Endothelial cell of umbilical vein (primary cell): ENCODE measurements around the gene PI4K2B. TPM values are rescaled to one million over a fixed set of nuclear protein-coding genes. Genes with fewer than 3 reads are reported as not detected.

Source experiments
- BruUV-seq: library from RNA; stranded (reverse); fragments of 400-500 nt; replicated peaks from 2 replicates; lab custom pipeline; 2021; lab: Mats Ljungman, UMichigan
- CTCF ChIA-PET: fragments of 300-600, 350-600 bp; sonication (Branson Sonifier 250); formaldehyde crosslinking; loops from one replicate; lab custom pipeline; 2021; ENCODE audit warnings: antibody characterized with exemption, inconsistent platforms; lab: Charles Lee
- POLR2A ChIA-PET: fragments of 300-600, 350-600 bp; sonication (Branson Sonifier 250); formaldehyde crosslinking; loops from one replicate; lab custom pipeline; 2021; ENCODE audit warnings: antibody characterized with exemption, inconsistent platforms; lab: Charles Lee
- DNase-seq: peaks from one replicate; pipeline ENCODE4 v3.0.0-alpha.2; 2011; ENCODE audit warnings: low read depth, low spot score
- FAIRE-seq: peaks from 2 replicates; lab custom pipeline; 2011; peaks lifted over from hg19 to GRCh38; lab: Jason Lieb, UNC
- H2AFZ ChIP-seq: 2 replicates; pipeline ENCODE4 v1.6.0; 2012; ENCODE audit warnings: low read depth, low read length, control low read depth, inconsistent platforms
- H3K27ac ChIP-seq: 2 replicates; pipeline ENCODE4 v1.5.1; 2011; ENCODE audit warnings: low read depth, mild to moderate bottlenecking, control low read depth, low read length, moderate library complexity; ENCODE audit not compliant: insufficient read depth
- H3K27me3 ChIP-seq, 2 experiments: 2 replicates each; pipeline versions ENCODE4 v1.6.0 to v1.6.1; 2011; ENCODE audit warnings: low read length in 2 of 2, mixed read lengths in 1 of 2; ENCODE audit not compliant: control insufficient read depth in 2 of 2, insufficient read depth in 2 of 2
- H3K36me3 ChIP-seq, 2 experiments: 2 replicates in 1 of 2; 3 replicates in 1 of 2; pipeline ENCODE4 v1.5.1; 2011; ENCODE audit warnings: low read length in 2 of 2, mild to moderate bottlenecking in 1 of 2, moderate library complexity in 1 of 2; ENCODE audit not compliant: control insufficient read depth in 2 of 2, insufficient read depth in 2 of 2; ENCODE audit errors: extremely low read depth in 1 of 2
- H3K4me1 ChIP-seq: 3 replicates; pipeline ENCODE4 v1.5.1; 2011; ENCODE audit warnings: mild to moderate bottlenecking, low read length; ENCODE audit not compliant: control insufficient read depth, insufficient read depth; ENCODE audit errors: extremely low read depth
- H3K4me2 ChIP-seq: 2 replicates; pipeline ENCODE4 v1.6.1; 2011; ENCODE audit warnings: low read length, control low read depth, mixed read lengths; ENCODE audit not compliant: insufficient read depth
- H3K4me3 ChIP-seq, 3 experiments: fragments of 200-600 bp in 1 of 3; sonication (generic), shearing (Covaris generic) in 1 of 3; replicated peaks in 1 of 3; 2 replicates each; pipeline ENCODE4 v1.5.1; 2011 to 2016; ENCODE audit warnings: control low read depth in 3 of 3, low read length in 3 of 3, mild to moderate bottlenecking in 2 of 3, inconsistent platforms in 1 of 3, low read depth in 1 of 3, moderate library complexity in 1 of 3; ENCODE audit not compliant: insufficient read depth in 1 of 3
- H3K79me2 ChIP-seq: 2 replicates; pipeline ENCODE4 v1.6.0; 2012; ENCODE audit warnings: low read length, inconsistent platforms; ENCODE audit not compliant: control insufficient read depth, insufficient read depth
- H3K9ac ChIP-seq: replicated peaks from 2 replicates; pipeline ENCODE3; 2011; ENCODE audit warnings: low read length, control low read depth; ENCODE audit not compliant: insufficient read depth; ENCODE audit errors: extremely low read depth
- H3K9me1 ChIP-seq: replicated peaks from 3 replicates; pipeline ENCODE4 v1.6.0; 2011; ENCODE audit warnings: mild to moderate bottlenecking, low read length; ENCODE audit not compliant: control insufficient read depth, insufficient read depth; ENCODE audit errors: extremely low read depth
- H3K9me3 ChIP-seq: replicated peaks from 2 replicates; pipeline ENCODE4 v1.5.1; 2012; ENCODE audit warnings: low read length, inconsistent platforms; ENCODE audit not compliant: control insufficient read depth, insufficient read depth
- H4K20me1 ChIP-seq: replicated peaks from 2 replicates; pipeline ENCODE3; 2011; ENCODE audit warnings: mild to moderate bottlenecking, low read length; ENCODE audit not compliant: control insufficient read depth, insufficient read depth; ENCODE audit errors: extremely low read depth
- CTCF ChIP-seq, 2 donors: IDR thresholded peaks; 1 replicate in 1 of 2; 2 replicates in 1 of 2; pipeline ENCODE4 v1.5.1; 2011; ENCODE audit warnings: low read length in 2 of 2, mild to moderate bottlenecking in 2 of 2, moderate library complexity in 2 of 2, control low read depth in 1 of 2, inconsistent platforms in 1 of 2, low read depth in 1 of 2; ENCODE audit not compliant: insufficient read depth in 1 of 2; ENCODE audit errors: extremely low read depth in 1 of 2
- EZH2 ChIP-seq: IDR thresholded peaks from 2 replicates; pipeline ENCODE4 v1.6.1; 2012; ENCODE audit warnings: borderline replicate concordance, low read depth, mild to moderate bottlenecking, moderate library complexity, low read length, inconsistent platforms; ENCODE audit not compliant: severe bottlenecking
- FOS ChIP-seq: IDR thresholded peaks from 2 replicates; pipeline ENCODE4 v1.6.1; 2011; ENCODE audit warnings: mild to moderate bottlenecking, low read length, moderate library complexity, borderline replicate concordance; ENCODE audit not compliant: insufficient read depth
- GATA2 ChIP-seq: IDR thresholded peaks from 2 replicates; pipeline ENCODE4 v1.7.0; 2011; ENCODE audit warnings: low read depth, mild to moderate bottlenecking, moderate library complexity, mixed read lengths, low read length; ENCODE audit not compliant: insufficient read length, insufficient read depth
- JUN ChIP-seq: IDR thresholded peaks from 2 replicates; pipeline ENCODE4 v1.6.1; 2011; ENCODE audit warnings: borderline replicate concordance, low read depth; ENCODE audit not compliant: insufficient read length, insufficient read depth
- MAX ChIP-seq: IDR thresholded peaks from 2 replicates; pipeline ENCODE4 v1.6.1; 2011; ENCODE audit not compliant: insufficient read depth, insufficient read length
- MYC ChIP-seq: IDR thresholded peaks from one replicate; pipeline ENCODE4 v1.6.1; 2011; ENCODE audit warnings: mild to moderate bottlenecking, low read depth, low read length
- POLR2A ChIP-seq: IDR thresholded peaks from 2 replicates; pipeline ENCODE4 v1.6.1; 2012; ENCODE audit warnings: low read depth, mild to moderate bottlenecking, control low read depth, low read length
- POLR2AphosphoS5 ChIP-seq: IDR thresholded peaks from 2 replicates; pipeline ENCODE4 v1.6.1; 2012; ENCODE audit warnings: low read depth, mild to moderate bottlenecking, control low read depth, low read length, moderate library complexity; ENCODE audit not compliant: insufficient read depth
- dilution Hi-C: fragments of 300-500 bp; cut with MboI; formaldehyde crosslinking; loops from one replicate; pipeline ENCODE4 v1.15.0; 2019; ENCODE audit warnings: low sequenced_read_pairs; ENCODE audit not compliant: extremely low pct_ligation_motif_present
- intact Hi-C: fragments of 100-400 bp; cut with micrococcal nuclease; formaldehyde crosslinking; loops from one replicate; pipeline ENCODE4 v1.10.0; 2022
- polyA plus RNA-seq, 4 experiments: library from polyadenylated mRNA; depleted of rRNA in 3 of 4; stranded (reverse) in 3 of 4; unstranded in 1 of 4; fragments of >200 nt; gene quantifications; 2 replicates each; pipeline versions ENCODE4 v1.2.1 to v1.2.3, GENCODE V29; 2011 to 2012; ENCODE audit warnings: missing spikeins in 1 of 4
- total RNA-seq: library from RNA; stranded (reverse); gene quantifications from 2 replicates; pipeline ENCODE4 v1.2.3, GENCODE V29; 2021

PI4K2B gene
- total and polyA plus RNA-seq, 2 donors (not counting 3 experiments of a cell fraction or from before 2014, with no cell fraction given), result 3.5 to 19.3 TPM

DNA sequence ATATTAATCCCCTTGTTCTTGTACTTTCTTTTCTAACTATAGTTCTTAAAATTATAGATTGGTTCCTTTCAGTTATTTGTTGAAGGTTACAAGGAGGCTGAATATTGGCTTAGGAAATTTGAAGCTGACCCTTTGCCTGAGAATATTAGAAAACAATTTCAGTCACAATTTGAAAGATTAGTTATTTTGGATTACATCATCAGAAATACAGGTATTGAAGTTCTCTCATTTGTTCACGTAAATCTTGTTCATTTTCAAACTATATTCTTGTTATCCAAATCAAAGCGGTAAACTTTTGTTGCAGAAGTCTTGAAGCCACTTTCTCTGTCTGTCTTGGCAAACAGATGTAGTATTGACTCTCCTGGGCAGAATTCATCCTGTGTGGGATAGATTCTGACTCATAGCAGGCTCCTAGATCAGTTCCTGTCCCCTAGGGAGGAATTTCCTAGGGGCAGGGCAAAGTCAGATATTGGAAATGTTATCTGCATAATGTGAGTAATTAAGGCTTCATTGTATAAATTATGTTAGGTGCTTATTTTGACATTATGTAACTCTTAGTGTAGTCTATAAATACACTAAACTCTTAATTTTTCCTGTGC lies 25.2 kb downstream of the PI4K2B start:
- POLR2A ChIA-PET, result no interaction called here
- CTCF ChIA-PET, result interaction anchor here (1.3 to 2.8 kb wide), 3 partner anchors 23 to 108 kb away, joined by 5 to 12 read pairs (median 7); partner anchors contain the start of gene ZCCHC4
- no peak overlapping the region for H2AFZ ChIP-seq

More for the DNA sequence above, 25.2 kb downstream of the PI4K2B start:
- TF ChIP-seq FOS, result peak; percentile 81
- TF ChIP-seq CTCF (IDR thresholded peaks at IDR 0.05; ENCODE audit: extremely low read depth in 1 of 2, insufficient read depth in 1 of 2, low read depth in 1 of 2, low read length in 2 of 2), result no peak
- TF ChIP-seq JUN, result peak; percentile 44
- no peak for TF ChIP-seq MAX
- no peak for TF ChIP-seq MYC
- no peak for TF ChIP-seq EZH2
- TF ChIP-seq POLR2AphosphoS5, result peak; percentile 23
- peak; percentile 61 for TF ChIP-seq GATA2
- TF ChIP-seq POLR2A, result no peak
- no TSS peak for BruUV-seq
- H3K36me3 ChIP-seq, result peaks cover 0 to 2% of the 10 kb centered on the region in 2 experiments
- H3K79me2 ChIP-seq, result no peaks in the 10 kb centered on the region
- H3K27ac ChIP-seq, result peak overlapping the region; percentile 32
- H3K9me3 ChIP-seq, result no peaks in the 10 kb centered on the region
- H3K9me1 ChIP-seq, result no peaks in the 10 kb centered on the region
- peaks cover 15% of the 10 kb centered on the region for H3K4me1 ChIP-seq
- no peaks in the 10 kb centered on the region for H4K20me1 ChIP-seq
- peak overlapping the region; percentile 57 for H3K4me2 ChIP-seq
- FAIRE-seq (peak; percentile 70), DNase-seq (peak; percentile 67)
- no peak overlapping the region for H3K9ac ChIP-seq
- dilution Hi-C loops (no loop called here), intact Hi-C loops (loop anchor here (2.0 kb wide), 1 partner anchor 54 kb away; the partner anchor contains the start of gene ZCCHC4)
- no peaks in the 10 kb centered on the region for H3K27me3 ChIP-seq
- no peak overlapping the region for H3K4me3 ChIP-seq
